Thoracic aorta (tissue), 2 donors: ENCODE data around the gene CES4A. TPM values are rescaled to one million over a fixed set of nuclear protein-coding genes. Genes with fewer than 3 reads are reported as not detected.

Source experiments
- ATAC-seq: fragments of 150-250 bp; one replicate; pipeline ENCODE4 v1.8.0; 2017; ENCODE audit warnings: low read depth; ENCODE audit not compliant: insufficient number of reproducible peaks, low FRiP score
- DNase-seq: peaks from one replicate; pipeline ENCODE4 v3.0.0-alpha.2; 2020; ENCODE audit warnings: low spot score
- H3K27ac ChIP-seq, 2 donors: fragments of 200-600 bp; sonication (generic); 1 replicate in 1 of 2; 2 replicates in 1 of 2; pipeline ENCODE4 v1.5.1; 2016; ENCODE audit warnings: mild to moderate bottlenecking in 2 of 2, moderate library complexity in 2 of 2
- H3K27me3 ChIP-seq: fragments of 200-600 bp; sonication (generic); replicated peaks from 2 replicates; pipeline ENCODE4 v1.6.0; 2016; ENCODE audit warnings: mild to moderate bottlenecking; ENCODE audit not compliant: insufficient read depth
- H3K36me3 ChIP-seq: fragments of 200-600 bp; sonication (generic); one replicate; pipeline ENCODE4 v1.5.1; 2016
- H3K4me1 ChIP-seq, 2 donors: fragments of 200-600 bp; sonication (generic); 1 replicate in 1 of 2; 2 replicates in 1 of 2; pipeline versions ENCODE4 v1.5.1 to v1.6.0; 2016; ENCODE audit warnings: low read depth in 2 of 2, mild to moderate bottlenecking in 1 of 2; ENCODE audit not compliant: control insufficient read depth in 1 of 2
- H3K4me3 ChIP-seq: fragments of 200-600 bp; sonication (generic); 2 replicates; pipeline ENCODE4 v1.5.1; 2016; ENCODE audit warnings: mild to moderate bottlenecking
- H3K9me3 ChIP-seq: fragments of 200-600 bp; sonication (generic); 2 replicates; pipeline ENCODE4 v1.5.1; 2016
- CTCF ChIP-seq: fragments of 200-600 bp; sonication (generic); IDR thresholded peaks from one replicate; pipeline ENCODE4 v1.5.1; 2019; ENCODE audit warnings: antibody characterized with exemption
- total RNA-seq, 2 donors: library from RNA; depleted of rRNA; stranded (reverse); fragments of >200 nt; gene quantifications; one replicate each; pipeline versions ENCODE4 v1.1.0 to v1.2.3, GENCODE V29; 2016

CES4A gene
- total RNA-seq, 2 donors from 2014 or later, result 7.4 to 9.5 TPM

- Histone ChIP-seq H3K27ac (peak overlapping the region; percentile 94 to 98), H3K4me3 (peak overlapping the region; percentile 89), H3K27me3 (no peaks in the 10 kb centered on the region), H3K9me3 (no peaks in the 10 kb centered on the region), H3K36me3 (peaks cover 8% of the 10 kb centered on the region), H3K4me1 (peaks cover 17 to 45% of the 10 kb centered on the region in 2 donors)
- no peak for TF ChIP-seq CTCF
- no peak for ATAC-seq
- DNase-seq, result no peak
Observed at GRCh38 chr16:67030221-67030962, 42.0 kb downstream of the CES4A start.

- ATAC-seq (no peak), DNase-seq (no peak)
- no peak overlapping the region for H3K4me3 ChIP-seq
- H3K27ac ChIP-seq, result no peak overlapping the region
- no peak for TF ChIP-seq CTCF
- H3K9me3 ChIP-seq, result no peaks in the 10 kb centered on the region
- no peaks in the 10 kb centered on the region for H3K27me3 ChIP-seq
- H3K4me1 ChIP-seq, result peaks cover 20 to 40% of the 10 kb centered on the region in 2 donors
- H3K36me3 ChIP-seq, result peaks cover 8% of the 10 kb centered on the region
Observed at GRCh38 chr16:67034487-67034886, 46.1 kb downstream of the CES4A start.

GRCh38 chr16:67035364-67035763 is 47.0 kb downstream of the CES4A start:
- DNase-seq (no peak), ATAC-seq (no peak)
- Histone ChIP-seq H3K4me1 (peaks cover 19 to 42% of the 10 kb centered on the region in 2 donors), H3K4me3 (no peak overlapping the region), H3K36me3 (peaks cover 8% of the 10 kb centered on the region), H3K27ac (no peak overlapping the region), H3K27me3 (no peaks in the 10 kb centered on the region), H3K9me3 (no peaks in the 10 kb centered on the region)
- TF ChIP-seq CTCF, result no peak

GRCh38 chr16:67036323-67036741 is 47.9 kb downstream of the CES4A start:
- Histone ChIP-seq H3K4me3 (no peak overlapping the region), H3K9me3 (no peaks in the 10 kb centered on the region), H3K36me3 (peaks cover 5% of the 10 kb centered on the region), H3K27me3 (no peaks in the 10 kb centered on the region), H3K4me1 (peaks cover 14 to 42% of the 10 kb centered on the region in 2 donors), H3K27ac (no peak overlapping the region)
- ATAC-seq, result no peak
- TF ChIP-seq CTCF, result no peak
- no peak for DNase-seq

- Histone ChIP-seq H3K4me1 (peaks cover 12 to 26% of the 10 kb centered on the region in 2 donors), H3K9me3 (no peaks in the 10 kb centered on the region), H3K4me3 (no peak overlapping the region), H3K27me3 (no peaks in the 10 kb centered on the region), H3K36me3 (no peaks in the 10 kb centered on the region), H3K27ac (no peak overlapping the region)
- TF ChIP-seq CTCF, result no peak
- ATAC-seq (no peak), DNase-seq (no peak)
Observed at GRCh38 chr16:67039260-67040020, 51.1 kb downstream of the CES4A start.
